ENCODE results near the gene RASGEF1B. TPM values are rescaled to one million over a fixed set of nuclear protein-coding genes. Genes with fewer than 3 reads are reported as not detected.

The RASGEF1B gene
- total RNA-seq, 2 donors from 2014 or later: 4.3 to 8.6 TPM

DNA sequence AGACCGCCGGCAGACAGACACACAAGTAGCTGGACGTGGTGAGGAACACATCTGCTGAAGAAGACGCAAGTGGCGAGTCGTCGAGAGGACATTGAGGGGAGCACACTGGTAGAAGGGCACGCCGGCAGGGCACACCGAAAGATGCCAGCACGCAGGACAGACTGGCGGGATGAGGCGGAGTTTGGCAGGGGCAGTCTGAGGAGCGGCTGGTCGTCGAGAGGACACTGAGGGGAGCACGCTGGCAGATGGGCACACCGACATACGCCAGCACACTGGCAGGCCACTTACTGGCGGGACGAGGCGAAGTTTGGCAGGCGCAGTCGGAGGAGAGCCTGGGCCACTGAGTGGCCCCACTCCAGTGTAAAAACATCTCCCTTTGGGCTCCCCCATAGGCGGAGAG is 42.1 kb downstream of the RASGEF1B start:
- H3K27ac ChIP-seq: no peak overlapping the region
- no peaks in the 10 kb centered on the region for H3K9me3 ChIP-seq
- TF ChIP-seq CTCF (IDR thresholded peaks at IDR 0.05): no peak
- no peak for TF ChIP-seq POLR2A (IDR thresholded peaks at IDR 0.05)
- no peak for ATAC-seq
- 97% methylated on average over 25 of the region's 25 CpGs for WGBS, 2 donors
- H3K4me1 ChIP-seq: no peaks in the 10 kb centered on the region
- intact Hi-C loops (cut with DNase I): no loop called here
- H3K36me3 ChIP-seq (replicated peaks in 1 of 2; ENCODE audit: insufficient read depth in 1 of 2, low read depth in 2 of 2): peaks cover 0 to 5% of the 10 kb centered on the region in 2 donors
- no peak overlapping the region for H3K4me3 ChIP-seq
- no peak for DNase-seq
- no peaks in the 10 kb centered on the region for H3K27me3 ChIP-seq

DNA sequence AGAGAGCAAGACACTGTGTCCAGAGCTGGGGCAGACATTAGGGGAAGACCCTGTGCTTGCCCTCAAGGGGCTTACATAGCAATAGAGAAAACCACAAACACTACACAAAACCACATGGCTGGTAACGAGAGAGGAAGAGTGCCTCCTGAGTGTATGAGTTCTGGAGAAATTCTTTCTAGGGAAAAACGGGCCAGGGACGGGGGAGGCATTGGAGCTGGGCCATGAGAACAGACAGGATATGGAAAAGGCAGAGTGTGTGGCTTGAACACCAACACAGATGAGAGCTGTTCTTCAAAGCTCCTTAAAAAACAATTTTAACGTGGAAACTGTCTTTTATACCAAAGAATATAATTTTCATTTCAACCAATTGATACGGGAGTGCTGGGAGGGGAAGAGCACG is 42.7 kb downstream of the RASGEF1B start:
- no peak for TF ChIP-seq CTCF (IDR thresholded peaks at IDR 0.05)
- no peak for TF ChIP-seq POLR2A (IDR thresholded peaks at IDR 0.05)

DNA sequence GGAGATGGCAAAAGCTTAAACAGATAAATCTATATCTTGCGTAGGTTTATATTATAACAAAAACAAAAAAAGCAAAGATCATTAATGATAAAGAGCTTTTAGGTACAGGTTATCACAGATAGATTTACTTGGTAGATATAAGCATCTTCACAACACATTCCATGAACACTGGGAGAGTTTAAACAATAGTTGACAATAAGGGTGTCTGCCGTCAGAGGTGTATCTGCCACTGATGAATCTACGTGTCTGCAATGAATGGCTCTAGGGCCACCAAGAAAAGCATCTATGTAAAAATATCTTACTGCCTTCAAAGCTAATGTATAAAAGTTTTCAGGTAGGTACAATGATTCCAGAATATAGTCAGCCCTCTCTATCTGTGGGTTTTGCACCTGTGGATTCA is 43.7 kb downstream of the RASGEF1B start:
- TF ChIP-seq CTCF (IDR thresholded peaks at IDR 0.05) (no peak), POLR2A (IDR thresholded peaks at IDR 0.05) (no peak)
- Histone ChIP-seq H3K4me3 (no peak overlapping the region), H3K4me1 (no peaks in the 10 kb centered on the region), H3K9me3 (no peaks in the 10 kb centered on the region), H3K27me3 (no peaks in the 10 kb centered on the region), H3K27ac (no peak overlapping the region), H3K36me3 (replicated peaks in 1 of 2; ENCODE audit: insufficient read depth in 1 of 2, low read depth in 2 of 2) (peaks cover 0 to 5% of the 10 kb centered on the region in 2 donors)
- ATAC-seq (no peak), DNase-seq (no peak)
- 51 to 58% methylated on average over 3 of the region's 3 CpGs for whole genome bisulfite sequencing, 2 donors
- intact Hi-C loops (cut with DNase I): no loop called here

More for the DNA sequence above, 42.7 kb downstream of the RASGEF1B start:
- no peaks in the 10 kb centered on the region for H3K4me1 ChIP-seq
- no peak overlapping the region for H3K4me3 ChIP-seq
- H3K27me3 ChIP-seq: no peaks in the 10 kb centered on the region
- H3K9me3 ChIP-seq: no peaks in the 10 kb centered on the region
- H3K27ac ChIP-seq: no peak overlapping the region
- peaks cover 0 to 5% of the 10 kb centered on the region in 2 donors for H3K36me3 ChIP-seq (replicated peaks in 1 of 2; ENCODE audit: insufficient read depth in 1 of 2, low read depth in 2 of 2)
- intact Hi-C loops (cut with DNase I): no loop called here
- WGBS, 2 donors: 75 to 84% methylated on average over 6 of the region's 6 CpGs
- no peak for DNase-seq
- no peak for ATAC-seq

GRCh38 chr4:81427344-81427821 is 44.3 kb downstream of the RASGEF1B start:
- Histone ChIP-seq H3K27ac (no peak overlapping the region), H3K4me1 (no peaks in the 10 kb centered on the region), H3K9me3 (no peaks in the 10 kb centered on the region), H3K4me3 (no peak overlapping the region), H3K27me3 (no peaks in the 10 kb centered on the region), H3K36me3 (replicated peaks in 1 of 2; ENCODE audit: insufficient read depth in 1 of 2, low read depth in 2 of 2) (peaks cover 0 to 5% of the 10 kb centered on the region in 2 donors)
- TF ChIP-seq CTCF (IDR thresholded peaks at IDR 0.05) (no peak), POLR2A (IDR thresholded peaks at IDR 0.05) (no peak)
- DNase-seq: no peak
- intact Hi-C loops (cut with DNase I): no loop called here
- WGBS, 2 donors: 51 to 54% methylated on average over 6 of the region's 6 CpGs
- ATAC-seq: no peak

- Histone ChIP-seq H3K4me3 (no peak overlapping the region), H3K36me3 (replicated peaks in 1 of 2; ENCODE audit: insufficient read depth in 1 of 2, low read depth in 2 of 2) (peaks cover 0 to 5% of the 10 kb centered on the region in 2 donors), H3K27me3 (no peaks in the 10 kb centered on the region), H3K27ac (no peak overlapping the region), H3K9me3 (no peaks in the 10 kb centered on the region), H3K4me1 (no peaks in the 10 kb centered on the region)
- ATAC-seq: no peak
- intact Hi-C loops (cut with DNase I): no loop called here
- 59 to 67% methylated on average over 1 of the region's 1 CpG for WGBS, 2 donors
- TF ChIP-seq CTCF (IDR thresholded peaks at IDR 0.05) (no peak), POLR2A (IDR thresholded peaks at IDR 0.05) (no peak)
- no peak for DNase-seq
These were observed 44.9 kb downstream of the RASGEF1B start for GRCh38 chr4:81426770-81427289.

Data from body of pancreas (tissue), 4 donors.